Stimulated activated CD8-positive, alpha-beta memory T cell treated with anti-CD3 and anti-CD28 coated beads, Interleukin-15, amount 100 ng/mL, for 4 hours (primary cell): ENCODE data around the gene MBNL2.

Source experiments
- DNase-seq, 2 donors: peaks; one replicate each; pipeline ENCODE4 v3.0.0-alpha.2; 2020; ENCODE audit warnings: low read depth in 2 of 2

Gene MBNL2

DNA sequence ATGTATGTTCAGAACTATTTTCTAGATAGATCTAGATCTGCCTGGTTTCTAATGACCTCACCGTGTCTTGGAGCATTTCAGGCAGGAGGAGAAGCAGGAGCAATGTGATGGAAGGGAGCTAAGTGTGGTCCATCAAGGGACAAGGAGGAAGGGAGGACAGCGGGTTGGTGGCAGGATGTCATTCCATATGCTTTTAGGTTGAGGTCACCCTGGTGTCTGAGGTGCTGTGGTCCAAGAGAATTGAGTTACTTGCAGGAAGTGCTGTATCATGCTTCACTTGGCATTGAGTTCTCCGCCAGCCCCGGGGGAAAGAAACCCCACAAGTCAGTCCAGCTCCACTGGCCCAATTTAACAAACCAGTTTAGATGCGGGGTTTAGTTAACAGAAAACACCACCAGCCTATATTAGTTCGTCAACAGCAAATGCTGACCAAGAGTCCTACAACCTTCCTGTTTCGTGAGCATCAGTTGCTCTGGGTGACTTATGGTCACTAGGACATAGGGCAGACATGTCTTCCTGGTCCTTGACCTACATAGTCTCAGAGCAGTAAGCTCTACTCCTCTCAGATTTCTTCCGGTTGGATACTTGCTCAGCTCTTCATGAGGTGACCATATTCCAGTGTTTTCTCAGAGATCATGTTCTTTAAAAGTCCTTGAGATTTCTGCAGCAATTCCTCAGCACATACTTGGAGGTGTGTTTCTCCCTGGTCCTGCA, 79.4 kb downstream of the MBNL2 start:
- DNase-seq = no peak

DNA sequence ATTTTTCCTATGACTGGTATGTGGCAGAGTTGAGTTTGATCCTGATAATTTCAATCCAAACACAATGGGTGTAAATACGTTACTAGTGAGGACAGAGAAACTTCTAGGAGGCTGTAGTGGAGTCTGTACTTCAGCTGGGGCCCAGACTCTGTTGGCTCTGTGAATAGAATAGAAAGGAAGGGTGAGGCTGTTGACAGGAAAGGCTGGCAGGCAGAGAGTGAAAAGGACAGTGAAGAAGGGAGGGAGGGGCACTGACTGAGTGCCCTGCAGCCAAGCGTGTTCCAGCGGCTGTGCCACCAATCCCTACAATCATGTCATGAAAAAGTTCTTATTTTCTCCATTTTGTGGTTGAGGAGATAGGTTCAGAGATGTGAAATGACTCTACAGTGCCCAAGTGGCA, 80.5 kb downstream of the MBNL2 start:
- no peak for DNase-seq

DNA sequence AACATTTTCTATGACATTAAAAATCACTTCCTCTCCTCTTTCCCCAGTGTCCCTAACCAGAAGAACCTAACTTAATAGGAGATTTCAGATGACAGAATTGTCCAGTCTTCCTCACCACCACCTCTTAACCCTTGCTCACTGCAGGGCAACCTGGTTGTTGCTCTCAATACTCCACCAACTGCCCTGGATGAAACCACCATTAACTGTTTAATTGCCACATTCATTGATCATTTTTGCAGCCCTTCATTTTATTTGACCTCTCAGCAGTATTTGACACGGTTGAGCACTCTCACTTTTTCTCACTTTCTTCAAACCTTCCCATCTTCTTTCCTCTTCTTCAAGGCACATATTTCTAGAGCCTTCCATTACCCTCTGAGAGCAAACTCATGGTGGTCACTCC, 84.0 kb downstream of the MBNL2 start:
- no peak for DNase-seq

DNA sequence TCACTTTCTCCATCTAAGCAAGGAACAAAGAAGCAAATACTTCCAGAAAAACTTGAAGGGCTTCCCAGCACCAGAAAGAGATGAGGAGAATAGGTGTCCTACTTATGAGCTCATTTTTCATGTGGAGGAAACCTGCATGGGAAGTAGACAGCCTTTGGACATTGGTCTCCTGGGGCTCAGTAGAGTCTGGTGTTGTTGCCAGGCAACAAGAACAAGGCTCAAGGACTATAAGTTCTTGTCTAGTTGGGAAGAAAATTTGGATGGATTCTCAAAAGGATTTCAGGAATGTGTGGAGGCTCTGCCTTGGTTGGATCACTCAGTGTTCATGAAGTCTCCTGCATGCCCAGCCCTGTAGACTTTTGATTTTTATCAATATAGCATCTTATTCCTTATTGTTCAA, 84.5 kb downstream of the MBNL2 start:
- DNase-seq = no peak

DNA sequence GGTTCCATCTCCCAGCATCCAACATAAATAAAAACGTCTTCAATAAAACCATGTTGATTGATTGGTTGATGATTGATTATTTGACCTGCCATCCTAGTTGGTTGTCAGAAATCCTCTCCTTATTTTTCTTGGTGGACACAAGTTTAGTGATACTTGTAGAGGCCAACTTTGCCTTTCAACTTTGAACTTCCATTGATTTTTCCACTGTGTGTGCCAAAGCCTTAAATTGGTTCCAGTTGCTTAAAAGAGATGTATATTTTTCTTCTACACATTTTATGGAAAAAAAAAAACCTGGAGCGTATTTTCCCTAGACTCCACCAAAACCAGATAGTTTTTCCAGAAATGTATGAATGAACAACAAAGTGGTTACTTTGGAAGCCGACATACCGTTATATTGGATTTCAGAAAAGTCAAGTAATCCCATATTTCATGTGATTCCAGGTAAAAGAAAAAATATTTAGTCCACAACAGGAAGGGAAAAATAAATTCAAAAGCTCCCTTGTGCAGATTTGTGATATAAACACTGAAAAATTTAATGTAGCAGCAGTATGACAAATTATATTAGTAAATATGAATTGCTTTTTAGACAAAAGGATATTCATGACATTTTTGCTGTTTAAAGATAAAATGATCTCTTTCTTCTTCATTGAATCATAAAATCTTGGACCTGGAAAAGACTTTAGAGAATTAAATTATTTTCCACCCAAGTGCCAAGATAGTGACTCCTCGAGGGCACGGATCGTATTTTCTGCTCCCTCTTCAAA, 85.2 kb downstream of the MBNL2 start:
- DNase-seq = no peak

DNA sequence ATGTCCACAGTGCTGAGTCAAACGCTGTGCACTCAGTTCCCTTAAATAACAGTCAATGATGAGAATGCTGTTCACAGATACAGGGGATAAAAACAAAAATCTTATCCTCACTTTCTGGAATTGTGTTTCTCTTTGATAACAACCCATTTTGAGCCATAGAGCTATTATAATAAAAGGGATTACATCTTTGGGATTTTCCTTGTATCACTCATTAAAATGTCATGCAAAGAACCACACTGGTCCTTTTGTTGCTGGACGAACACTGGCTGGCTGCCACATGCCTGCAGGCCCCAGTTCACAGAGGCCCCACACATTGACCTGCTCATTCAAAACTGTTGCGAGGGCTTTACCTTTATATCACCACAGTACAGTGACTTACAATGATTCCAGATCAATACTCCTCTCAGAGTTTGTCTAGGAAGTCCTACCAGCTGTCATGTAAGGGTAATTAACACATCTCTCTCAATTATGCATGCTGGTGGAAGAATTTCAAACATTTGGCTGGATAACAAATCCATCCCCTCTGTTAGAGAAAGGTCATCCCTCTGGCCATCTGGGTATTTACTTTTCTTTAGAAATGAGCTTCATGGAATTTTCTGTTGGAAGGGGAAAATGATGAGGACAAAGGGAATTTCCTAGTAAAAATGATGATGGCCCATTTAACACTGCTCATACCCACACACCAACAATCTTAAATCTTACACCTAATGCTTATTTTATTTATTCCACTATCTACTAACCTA, 85.9 kb downstream of the MBNL2 start:
- no peak for DNase-seq

DNA sequence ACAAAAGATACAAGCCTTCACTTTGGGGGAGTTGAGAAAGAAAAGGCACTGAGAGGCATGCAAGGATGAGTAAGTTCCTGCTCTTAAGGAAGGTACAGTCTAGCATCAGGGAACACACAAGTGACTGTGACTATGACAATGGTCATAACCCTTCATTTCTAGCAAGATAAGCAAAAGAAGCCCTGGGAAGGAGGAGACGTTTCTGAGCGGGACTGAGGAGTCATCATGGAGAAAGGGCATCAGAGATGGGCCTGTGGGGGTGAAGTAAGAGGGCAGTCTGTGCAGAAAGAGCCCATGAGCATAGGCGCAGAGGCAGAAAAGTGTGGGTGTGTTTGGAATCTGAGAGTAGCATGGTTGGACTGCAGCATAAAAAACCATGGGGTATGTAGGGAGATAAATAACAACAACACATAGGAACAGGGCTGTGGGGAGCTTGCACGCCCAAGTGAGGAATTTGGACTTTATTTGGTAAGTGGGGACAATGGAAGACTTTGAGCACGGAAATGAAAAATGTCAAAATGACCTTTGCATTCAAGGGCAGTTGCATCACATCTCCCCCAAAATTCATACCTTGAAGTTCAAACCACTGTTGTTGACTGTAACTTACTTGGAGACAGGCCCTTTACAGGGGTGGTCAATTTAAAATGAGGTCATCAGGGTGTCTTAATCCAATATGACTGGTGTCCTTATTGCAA, 86.7 kb downstream of the MBNL2 start:
- DNase-seq = no peak

DNA sequence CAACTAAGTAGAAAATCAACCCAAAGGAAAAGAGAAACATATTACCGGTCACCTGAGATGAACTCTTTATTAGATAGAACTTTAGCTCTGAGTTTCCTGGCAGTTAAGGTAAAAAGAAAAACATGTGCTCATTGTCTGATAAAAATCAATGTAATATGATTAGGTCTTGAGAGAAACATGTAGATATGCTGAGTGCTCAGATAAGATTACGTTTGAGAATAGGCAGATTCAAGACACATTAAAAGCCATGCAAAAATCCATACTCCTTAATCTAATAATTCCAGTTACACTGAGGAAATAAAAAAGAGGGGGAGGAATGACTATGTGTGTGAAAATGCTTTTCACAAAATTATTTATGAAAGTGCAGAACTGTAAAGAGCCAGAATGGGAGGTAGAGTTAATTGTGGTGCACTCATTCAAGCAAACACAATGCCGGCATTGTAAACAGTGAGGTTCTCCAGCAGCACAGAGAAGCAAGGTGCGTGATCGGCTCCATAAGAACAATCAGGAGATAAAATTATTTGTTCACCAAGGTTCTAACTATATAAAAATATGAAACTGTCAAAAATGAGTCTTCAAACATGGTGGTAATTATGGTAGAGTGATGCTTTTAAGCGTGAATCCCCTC, 88.8 kb downstream of the MBNL2 start:
- DNase-seq = no peak

DNA sequence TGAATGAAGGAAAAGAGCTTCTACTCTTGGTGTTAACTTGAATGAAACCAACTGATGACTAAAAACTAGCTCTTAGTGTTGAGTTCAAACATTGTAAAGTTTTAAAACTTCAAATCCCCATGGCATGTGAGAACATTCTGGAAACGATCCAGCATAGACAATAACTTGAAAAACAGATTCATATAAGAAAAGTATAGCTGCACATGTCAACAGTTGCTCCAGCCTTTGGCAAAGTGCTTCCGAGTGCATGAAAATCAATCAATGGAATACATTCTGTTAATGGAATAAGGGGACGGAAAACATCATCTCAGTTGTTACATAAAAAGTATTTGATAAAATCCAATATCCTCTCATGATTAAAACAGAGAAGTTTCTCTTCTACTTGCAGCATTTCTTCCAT, 89.8 kb downstream of the MBNL2 start:
- no peak for DNase-seq

DNA sequence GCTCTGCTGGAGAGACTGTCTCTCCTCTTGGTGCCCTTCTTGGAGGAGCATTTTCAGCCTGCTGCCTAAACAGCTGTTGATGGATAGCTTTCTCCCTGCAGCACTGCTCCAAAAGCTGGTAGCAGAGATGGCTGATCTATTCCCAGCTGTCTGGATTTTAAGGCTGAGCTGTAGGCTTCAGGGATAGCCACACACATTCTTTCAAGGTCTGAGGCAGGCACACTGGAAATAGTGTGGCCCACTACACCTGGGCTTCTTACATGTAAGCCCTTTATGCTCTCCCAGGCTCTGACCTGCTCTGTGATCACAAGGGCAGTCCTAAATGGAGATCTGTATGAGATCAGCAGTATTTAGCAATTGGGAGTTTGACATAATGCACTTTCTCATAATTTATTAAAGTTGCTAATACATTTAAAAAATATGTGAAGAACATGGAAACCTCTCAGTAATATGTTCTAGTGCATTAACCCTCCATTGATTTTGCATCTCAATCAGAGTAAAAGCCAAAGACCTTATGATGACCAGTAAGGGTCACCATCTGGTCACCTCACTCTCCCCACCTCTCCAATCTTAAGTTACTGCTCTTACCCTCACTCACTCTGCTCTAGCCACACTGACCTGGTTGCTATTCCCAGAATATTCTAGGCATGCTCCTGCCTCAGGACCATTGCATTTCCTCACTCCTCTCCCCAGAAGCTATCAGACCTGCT, 91.6 kb downstream of the MBNL2 start:
- no peak for DNase-seq

DNA sequence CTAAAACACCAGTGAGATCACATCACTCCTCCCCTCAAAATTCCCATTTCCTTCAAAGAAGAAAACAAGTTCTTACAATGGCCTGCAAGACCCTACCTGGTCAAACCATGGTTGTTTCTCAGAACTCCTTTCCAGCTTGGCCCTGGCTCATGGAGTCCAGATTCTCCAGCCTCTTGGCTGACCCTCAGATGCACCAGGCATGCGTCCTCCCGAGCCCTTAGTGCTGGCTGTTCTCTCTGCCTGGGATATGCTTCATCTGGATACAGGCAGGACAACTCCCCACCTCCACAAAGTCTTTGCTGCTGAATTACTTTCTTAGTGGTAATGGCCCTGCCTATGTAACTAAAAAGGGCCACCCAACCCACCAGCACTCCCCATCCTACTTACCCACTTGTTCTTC, 94.3 kb downstream of the MBNL2 start:
- no peak for DNase-seq

DNA sequence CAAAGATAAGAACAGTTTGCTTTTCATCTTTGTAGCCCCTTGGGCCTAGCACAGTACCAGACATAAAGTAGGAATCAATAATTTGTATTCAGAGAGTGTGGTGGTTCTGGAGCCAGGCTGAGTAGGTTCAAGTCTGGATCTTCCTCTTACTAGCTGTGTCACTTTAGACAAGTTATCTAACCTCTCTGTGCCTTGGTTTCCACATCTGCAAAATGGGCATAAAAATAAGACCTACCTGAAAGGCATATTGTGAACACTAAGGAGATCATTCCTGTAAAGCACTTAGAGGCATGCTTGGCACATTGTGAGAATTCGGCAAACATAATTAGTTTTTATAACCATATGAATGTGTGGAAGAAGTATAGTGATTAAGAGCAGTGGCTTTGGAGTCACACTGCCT, 95.8 kb downstream of the MBNL2 start:
- DNase-seq = no peak

DNA sequence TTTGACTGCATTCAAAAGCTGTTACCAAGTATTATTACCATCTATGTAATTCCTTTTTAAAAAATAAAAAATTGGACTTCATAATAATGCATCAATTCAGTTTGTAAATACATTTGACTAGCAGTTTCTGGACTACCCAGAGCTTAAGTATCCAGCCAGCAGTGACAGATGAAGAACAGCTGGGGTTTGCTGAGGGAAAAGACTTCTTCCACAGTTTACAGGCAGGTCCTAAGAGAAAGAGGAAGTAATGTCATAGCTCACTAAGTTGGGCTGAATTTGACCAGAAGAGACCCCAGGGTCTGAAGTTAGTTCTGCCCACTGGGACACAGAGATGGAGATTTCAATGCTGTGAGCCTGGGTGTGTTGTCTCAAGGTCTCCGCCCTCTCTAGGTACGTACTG, 96.4 kb downstream of the MBNL2 start:
- no peak for DNase-seq

DNA sequence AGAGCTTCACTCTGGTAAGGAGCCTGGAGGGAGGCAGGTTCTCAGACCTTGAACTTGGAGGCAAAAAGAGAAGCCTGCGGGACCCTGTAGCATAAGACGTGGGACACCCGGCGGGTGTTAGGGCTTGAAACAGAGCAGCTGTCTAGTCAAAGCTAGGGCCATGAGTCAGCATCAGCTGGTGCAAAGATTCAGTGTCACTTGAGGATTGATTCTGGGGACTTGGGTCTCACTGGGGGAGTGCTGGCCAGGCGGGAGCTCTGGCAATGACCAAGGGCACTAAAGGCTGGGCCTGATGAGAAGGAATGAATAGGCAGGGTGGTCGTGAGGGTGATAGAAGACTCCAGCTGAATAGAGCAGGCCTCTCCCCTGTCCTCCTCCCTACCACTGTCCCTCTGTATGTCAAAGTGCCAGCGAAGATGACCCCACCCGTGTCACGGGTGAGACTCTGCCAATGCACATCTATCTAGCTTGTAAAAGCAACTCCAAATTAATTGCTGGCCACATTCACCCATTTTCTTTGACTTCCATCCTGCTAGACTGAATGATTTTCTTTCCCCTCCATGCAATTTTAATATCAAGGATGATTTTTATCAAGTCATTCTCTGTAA, 97.1 kb downstream of the MBNL2 start:
- no peak for DNase-seq

DNA sequence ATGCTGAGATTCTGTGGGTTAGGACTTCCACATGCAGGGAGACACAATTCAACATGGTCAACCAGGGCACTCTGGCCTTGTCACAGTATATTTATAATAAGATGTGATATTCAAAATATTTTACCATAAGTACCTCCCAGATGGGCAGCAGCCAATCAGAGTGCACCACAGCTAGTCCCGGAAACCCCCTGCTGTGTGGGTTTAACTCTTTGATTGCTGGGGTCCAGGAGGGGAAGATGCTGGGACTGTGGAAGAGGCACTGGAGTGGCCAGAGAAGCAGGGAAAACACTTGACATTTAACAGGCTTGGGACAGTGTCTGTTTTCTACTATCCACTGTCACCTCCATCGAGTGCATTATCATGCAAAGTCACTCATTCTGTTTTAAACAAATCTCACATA, 99.0 kb downstream of the MBNL2 start:
- DNase-seq = no peak

DNA sequence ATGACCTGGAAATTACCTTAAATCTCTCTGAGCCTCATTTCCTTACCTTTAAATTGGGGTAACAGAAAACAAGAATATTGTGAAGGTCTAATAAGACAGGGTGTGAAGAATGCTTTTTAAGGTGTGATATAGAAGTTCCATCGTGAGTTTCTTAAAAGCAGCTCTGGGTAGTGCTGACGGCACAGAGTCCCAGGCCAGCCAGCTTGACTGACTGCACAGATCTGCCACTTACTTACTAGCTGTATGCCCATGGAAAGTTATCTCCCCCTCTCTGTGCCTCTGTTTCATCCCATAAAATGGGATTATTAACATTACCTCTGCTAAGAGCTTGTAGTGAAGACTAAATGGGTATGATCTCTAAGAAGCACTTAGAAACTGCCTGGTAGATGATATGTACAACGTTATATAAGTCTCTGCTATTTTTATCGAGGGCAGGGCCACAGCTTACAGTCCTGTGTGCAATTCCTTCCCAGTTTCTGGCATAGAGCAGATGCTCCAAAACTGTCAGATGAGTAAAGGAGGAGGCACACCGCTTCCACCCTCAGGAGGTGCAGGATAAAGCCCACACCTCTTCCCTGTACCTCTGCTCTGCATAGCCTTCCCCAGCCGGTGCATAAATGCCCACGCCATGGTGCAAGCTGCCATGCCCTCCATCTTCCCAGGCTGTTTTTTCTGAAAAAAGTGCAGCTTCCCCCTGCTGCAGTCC, 99.6 kb downstream of the MBNL2 start:
- no peak for DNase-seq

DNA sequence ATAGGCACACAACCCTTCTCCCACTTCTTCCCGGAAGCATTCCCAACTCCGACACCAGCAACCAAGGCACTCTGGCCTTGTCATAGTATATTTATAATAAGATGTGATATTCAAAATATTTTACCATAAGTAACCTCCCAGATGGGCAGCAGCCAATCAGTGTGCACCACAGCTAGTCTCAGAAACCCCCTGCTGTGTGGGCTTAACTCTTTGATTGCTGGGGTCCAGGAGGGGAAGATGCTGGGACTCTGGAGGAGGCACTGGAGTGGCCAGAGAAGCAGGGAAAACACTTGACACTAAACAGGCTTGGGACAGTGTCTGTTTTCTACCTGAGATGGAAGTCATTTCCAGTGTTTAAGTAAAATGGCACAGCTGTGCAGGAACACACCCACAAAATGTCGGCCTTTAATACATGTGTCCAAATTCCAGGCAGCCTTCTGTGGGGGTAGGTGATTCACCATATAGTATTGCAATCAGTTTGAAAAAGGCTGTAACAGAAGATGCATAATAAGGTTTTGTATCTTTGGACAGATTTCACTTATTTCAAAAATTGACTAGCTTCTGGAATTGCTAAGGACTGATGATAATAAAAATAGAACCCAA, 100.7 kb downstream of the MBNL2 start:
- DNase-seq = no peak

DNA sequence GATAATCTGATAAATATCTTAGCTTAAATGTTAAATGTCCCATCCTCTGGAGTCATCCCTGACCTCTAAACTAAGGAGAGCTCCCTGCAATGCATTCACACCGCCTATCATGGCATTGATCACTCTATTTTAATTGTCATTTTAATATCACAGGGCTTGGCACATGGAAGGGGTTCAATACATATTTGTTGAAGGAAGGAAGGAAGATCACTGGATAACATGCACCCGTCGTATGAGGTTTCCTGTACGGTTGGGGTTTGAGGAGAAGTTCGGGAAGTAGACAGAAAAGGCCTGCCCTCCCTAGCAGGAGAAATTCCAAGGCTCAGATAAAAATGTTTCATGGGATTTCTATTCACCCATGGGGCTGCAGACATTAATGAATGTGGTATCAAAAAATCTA, 102.0 kb downstream of the MBNL2 start:
- DNase-seq = no peak

DNA sequence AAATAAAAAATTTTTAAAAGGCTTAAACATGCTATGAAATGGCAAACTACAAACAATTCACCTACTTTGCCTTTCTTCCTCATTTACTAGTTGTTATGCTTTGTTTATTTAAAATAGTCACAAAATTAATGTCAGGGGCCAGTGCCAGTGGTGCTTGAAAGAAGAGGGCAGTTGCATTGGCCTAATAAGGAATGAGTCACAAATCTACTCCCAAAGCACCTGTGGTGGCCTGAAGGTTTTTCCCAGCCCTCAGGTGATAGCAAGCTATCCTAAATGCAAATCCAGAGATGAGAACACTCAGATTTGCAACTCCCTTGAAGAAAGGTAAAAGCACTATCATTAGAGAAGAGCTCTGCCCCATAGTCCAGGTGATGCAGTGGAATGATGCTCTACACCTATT, 103.6 kb downstream of the MBNL2 start:
- no peak for DNase-seq

DNA sequence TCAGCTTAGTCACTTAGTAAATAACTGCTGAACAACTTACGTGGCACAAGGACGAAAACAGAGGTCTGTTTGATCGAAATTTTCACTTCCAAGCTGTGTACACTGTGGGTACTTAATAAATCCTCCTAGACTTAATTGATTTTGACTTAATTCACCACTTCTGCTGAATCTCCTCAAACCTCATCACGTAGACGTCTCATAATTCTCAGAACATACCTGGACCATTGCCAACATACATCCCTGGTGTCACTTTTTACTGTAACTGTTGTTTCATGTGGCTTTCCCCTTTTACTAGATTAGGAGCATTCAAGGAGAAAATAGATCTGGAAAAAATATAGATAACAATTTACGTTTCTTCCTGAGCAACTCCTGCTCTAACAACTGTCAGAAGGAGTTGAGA, 105.0 kb downstream of the MBNL2 start:
- DNase-seq = no peak
